ENCODE measurements around the gene CLTCL1.

The CLTCL1 gene

DNA sequence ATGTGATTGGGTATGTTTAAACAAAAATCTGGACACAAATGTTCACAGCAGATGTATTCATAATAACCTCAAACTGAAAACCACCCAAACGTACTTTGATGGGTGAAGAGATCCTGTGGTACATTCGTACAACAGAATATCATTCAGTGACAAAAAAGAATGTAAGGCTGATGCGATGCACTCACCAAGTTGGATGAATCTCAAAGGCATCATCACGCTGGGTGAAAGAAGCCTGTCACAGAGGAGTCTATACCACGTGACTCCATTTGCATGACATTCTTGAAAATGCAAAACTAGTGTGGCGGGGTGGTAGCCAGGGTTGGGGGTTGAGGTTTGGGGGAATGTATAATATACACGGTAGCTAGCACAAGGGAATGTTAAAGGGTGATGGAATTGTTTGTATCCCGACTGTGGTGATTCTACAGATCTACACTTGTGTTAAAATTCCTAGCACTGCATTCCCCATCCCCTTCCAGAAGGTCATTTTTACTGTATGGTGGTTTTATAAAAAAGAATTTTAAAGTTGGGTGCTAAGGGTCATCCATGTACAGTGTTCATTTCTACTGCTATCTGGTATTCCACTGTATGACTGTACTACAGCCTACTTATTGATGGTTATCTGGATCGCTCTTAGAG, 78.0 kb downstream of the CLTCL1 start:
- TF ChIP-seq, protein P1, sequence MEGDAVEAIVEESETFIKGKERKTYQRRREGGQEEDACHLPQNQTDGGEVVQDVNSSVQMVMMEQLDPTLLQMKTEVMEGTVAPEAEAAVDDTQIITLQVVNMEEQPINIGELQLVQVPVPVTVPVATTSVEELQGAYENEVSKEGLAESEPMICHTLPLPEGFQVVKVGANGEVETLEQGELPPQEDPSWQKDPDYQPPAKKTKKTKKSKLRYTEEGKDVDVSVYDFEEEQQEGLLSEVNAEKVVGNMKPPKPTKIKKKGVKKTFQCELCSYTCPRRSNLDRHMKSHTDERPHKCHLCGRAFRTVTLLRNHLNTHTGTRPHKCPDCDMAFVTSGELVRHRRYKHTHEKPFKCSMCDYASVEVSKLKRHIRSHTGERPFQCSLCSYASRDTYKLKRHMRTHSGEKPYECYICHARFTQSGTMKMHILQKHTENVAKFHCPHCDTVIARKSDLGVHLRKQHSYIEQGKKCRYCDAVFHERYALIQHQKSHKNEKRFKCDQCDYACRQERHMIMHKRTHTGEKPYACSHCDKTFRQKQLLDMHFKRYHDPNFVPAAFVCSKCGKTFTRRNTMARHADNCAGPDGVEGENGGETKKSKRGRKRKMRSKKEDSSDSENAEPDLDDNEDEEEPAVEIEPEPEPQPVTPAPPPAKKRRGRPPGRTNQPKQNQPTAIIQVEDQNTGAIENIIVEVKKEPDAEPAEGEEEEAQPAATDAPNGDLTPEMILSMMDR (conservative IDR thresholded peaks at IDR 0.05; ENCODE audit: low read depth), result no peak
- POLR2A ChIA-PET (ENCODE audit: low non-redundant PET), result no interaction called here
- CTCF ChIA-PET, result interaction anchor here (0.6 kb wide), 1 partner anchor 8 kb away, joined by 5 read pairs; no protein-coding TSS in a partner anchor
- no peak overlapping the region for H3K27ac ChIP-seq
- no peak for DNase-seq (ENCODE audit: low spot score)

DNA sequence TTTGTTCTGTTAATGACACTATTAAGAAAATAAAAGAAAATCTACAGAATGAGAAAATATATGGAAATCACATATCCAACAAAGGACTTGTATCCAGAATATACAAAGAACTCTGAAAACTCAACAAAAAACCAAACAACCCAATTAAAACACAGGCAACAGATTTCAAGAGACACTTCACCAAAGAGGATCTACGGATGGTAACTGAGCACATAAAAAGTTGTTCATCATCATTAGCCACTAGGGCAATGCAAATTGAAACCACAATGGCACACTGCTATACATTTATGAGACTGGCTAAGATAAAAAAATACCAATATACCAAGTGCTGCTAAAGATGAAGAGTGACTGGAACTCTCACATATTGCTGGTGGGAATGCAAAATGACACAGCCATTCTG, 78.5 kb downstream of the CLTCL1 start:
- H3K27ac ChIP-seq, result no peak overlapping the region
- CTCF ChIA-PET, result no interaction called here
- TF ChIP-seq, protein P1 (conservative IDR thresholded peaks at IDR 0.05; ENCODE audit: low read depth), result no peak
- no peak for DNase-seq (ENCODE audit: low spot score)
- POLR2A ChIA-PET (ENCODE audit: low non-redundant PET), result no interaction called here

DNA sequence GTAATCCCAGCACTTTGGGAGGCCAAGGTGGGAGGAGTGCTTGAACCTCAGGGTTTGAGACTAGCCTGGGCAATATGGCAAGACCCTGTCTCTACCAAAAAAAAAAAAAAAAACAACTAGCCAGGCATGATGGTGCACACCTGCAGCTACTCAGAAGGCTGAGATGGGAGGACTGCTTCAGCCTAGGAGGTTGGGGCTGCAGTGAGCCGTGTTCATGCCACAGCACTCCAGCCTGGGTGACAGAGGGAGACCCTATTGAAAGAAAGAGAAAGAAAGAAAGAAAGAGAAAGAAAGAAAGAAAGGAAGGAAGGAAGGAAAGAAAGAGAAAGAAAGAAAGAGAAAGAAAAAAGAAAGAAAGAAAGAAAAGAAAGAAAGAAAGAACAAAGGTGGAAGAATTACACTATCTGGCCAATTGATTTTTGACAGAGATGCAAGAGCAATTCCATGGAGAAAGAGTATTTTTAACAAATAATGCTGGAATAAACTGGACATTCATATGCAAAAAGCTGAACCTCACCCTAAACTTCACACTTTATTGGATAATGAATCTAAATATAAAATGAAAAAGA, 79.1 kb downstream of the CLTCL1 start:
- TF ChIP-seq, protein P1 (conservative IDR thresholded peaks at IDR 0.05; ENCODE audit: low read depth), result no peak
- H3K27ac ChIP-seq, result no peak overlapping the region
- CTCF ChIA-PET, result no interaction called here
- POLR2A ChIA-PET (ENCODE audit: low non-redundant PET), result no interaction called here
- DNase-seq (ENCODE audit: low spot score), result no peak

DNA sequence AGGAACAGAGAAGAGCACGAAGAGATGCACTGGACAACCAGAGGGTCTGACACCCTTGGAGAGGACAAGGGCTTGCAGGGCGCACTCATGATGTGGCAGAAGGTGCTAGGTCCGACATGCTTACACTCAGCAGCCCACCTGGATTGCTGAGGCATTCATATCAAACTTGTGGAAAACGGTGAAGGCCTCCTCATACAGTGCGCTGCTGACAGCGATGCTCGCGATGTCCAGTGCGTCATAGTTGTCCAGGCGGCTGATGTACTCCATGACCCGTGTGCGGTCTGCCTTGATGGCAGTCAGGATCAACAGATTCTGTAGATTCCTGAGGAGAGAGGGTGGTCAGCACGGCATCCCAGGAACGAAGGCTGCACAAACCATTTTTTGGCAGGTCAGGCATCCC, 81.3 kb downstream of the CLTCL1 start:
- POLR2A ChIA-PET (ENCODE audit: low non-redundant PET), result no interaction called here
- H3K27ac ChIP-seq, result no peak overlapping the region
- TF ChIP-seq, protein P1 (conservative IDR thresholded peaks at IDR 0.05; ENCODE audit: low read depth), result no peak
- CTCF ChIA-PET, result no interaction called here
- no peak for DNase-seq (ENCODE audit: low spot score)

DNA sequence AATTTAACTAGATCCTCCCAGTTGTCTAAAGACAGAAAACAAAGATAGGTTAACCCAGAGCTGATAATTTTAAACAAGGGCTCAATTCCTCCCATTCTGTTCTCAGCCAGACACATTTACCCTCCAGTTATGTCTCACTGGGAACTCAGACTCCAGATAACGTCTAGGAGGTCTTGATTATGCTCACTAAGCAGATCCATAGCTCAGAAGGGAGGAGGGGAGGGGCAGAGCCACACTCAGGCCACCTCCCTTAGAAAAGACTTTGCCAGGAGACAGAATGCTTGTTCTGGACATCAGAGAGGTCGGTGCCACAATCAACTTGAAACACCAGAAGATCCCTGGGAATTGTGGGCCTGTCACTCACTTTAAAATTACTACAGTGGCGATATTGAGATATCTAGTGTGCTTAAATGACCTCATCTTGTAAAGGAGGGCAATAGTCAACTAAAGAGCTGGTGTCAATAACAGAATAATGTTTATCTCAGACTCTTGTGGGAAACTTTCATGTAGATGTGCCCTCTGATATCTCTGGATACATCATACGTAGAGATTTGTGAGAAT, 83.2 kb downstream of the CLTCL1 start:
- POLR2A ChIA-PET (ENCODE audit: low non-redundant PET), result no interaction called here
- TF ChIP-seq, protein P1 (conservative IDR thresholded peaks at IDR 0.05; ENCODE audit: low read depth), result no peak
- DNase-seq (ENCODE audit: low spot score), result no peak
- CTCF ChIA-PET, result interaction anchor here (0.6 kb wide), 1 partner anchor 11 kb away, joined by 3 read pairs; no protein-coding TSS in a partner anchor
- no peak overlapping the region for H3K27ac ChIP-seq

DNA sequence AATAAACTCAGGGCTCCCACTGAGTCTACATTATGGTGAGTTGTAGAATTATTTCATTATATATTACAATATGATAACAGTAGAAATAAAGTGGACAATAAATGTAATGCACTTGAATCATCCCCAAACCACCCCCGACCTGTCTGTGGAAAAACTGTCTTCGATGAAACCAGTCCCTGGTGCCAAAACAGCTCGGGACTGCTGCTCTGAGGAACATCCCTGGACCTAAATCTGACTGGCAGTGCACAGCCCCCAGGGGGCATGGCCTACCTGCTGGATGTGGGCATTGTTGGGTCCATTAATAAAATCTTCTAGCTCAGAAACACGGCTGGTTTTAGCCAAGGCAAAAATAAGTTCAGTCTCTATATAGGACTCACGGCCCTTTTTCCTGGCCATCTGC, 83.6 kb downstream of the CLTCL1 start:
- DNase-seq (ENCODE audit: low spot score), result no peak
- ChIA-PET CTCF (interaction anchor here (0.6 kb wide), 1 partner anchor 11 kb away, joined by 3 read pairs; no protein-coding TSS in a partner anchor), POLR2A (ENCODE audit: low non-redundant PET) (no interaction called here)

More for the DNA sequence above, 83.6 kb downstream of the CLTCL1 start:
- H3K27ac ChIP-seq, result no peak overlapping the region
- TF ChIP-seq, protein P1 (conservative IDR thresholded peaks at IDR 0.05; ENCODE audit: low read depth), result no peak
